GM12864 (cell line): ENCODE measurements around the gene DUSP10.
A peak's percentile ranks its signal among the peaks of the same experiment; 100 is the strongest.

ENCODE experiments used
- DNase-seq: peaks from one replicate; pipeline ENCODE4 v3.0.0-alpha.2; 2011; ENCODE audit warnings: low read depth
- H3K4me3 ChIP-seq: 2 replicates; pipeline ENCODE4 v1.5.1; 2011; ENCODE audit warnings: mild to moderate bottlenecking, low read depth, low read length, control low read depth
- CTCF ChIP-seq: IDR thresholded peaks from 2 replicates; pipeline ENCODE4 v1.5.1; 2011; ENCODE audit warnings: low read depth, mild to moderate bottlenecking, moderate library complexity, low read length, control low read depth, inconsistent platforms; ENCODE audit errors: missing control alignments

Gene DUSP10

GRCh38 chr1:221766210-221766609 is 24.3 kb upstream of the DUSP10 start:
- H3K4me3 ChIP-seq = no peak overlapping the region
- no peak for TF ChIP-seq CTCF
- no peak for DNase-seq

GRCh38 chr1:221765527-221765926 is 23.6 kb upstream of the DUSP10 start:
- no peak for TF ChIP-seq CTCF
- no peak overlapping the region for H3K4me3 ChIP-seq
- no peak for DNase-seq

- no peak overlapping the region for H3K4me3 ChIP-seq
- TF ChIP-seq CTCF = no peak
- no peak for DNase-seq
These were observed 20.2 kb upstream of the DUSP10 start for GRCh38 chr1:221762121-221762520.

GRCh38 chr1:221761354-221762002 is 19.6 kb upstream of the DUSP10 start:
- peak; percentile 77 for DNase-seq
- no peak overlapping the region for H3K4me3 ChIP-seq
- no peak for TF ChIP-seq CTCF

GRCh38 chr1:221760911-221761310 is 19.0 kb upstream of the DUSP10 start:
- no peak for DNase-seq
- H3K4me3 ChIP-seq = no peak overlapping the region

GRCh38 chr1:221759436-221759835 is 17.5 kb upstream of the DUSP10 start:
- H3K4me3 ChIP-seq = no peak overlapping the region
- no peak for DNase-seq
- TF ChIP-seq CTCF = no peak

More at GRCh38 chr1:221760911-221761310, 19.0 kb upstream of the DUSP10 start:
- no peak for TF ChIP-seq CTCF

- TF ChIP-seq CTCF = no peak
- no peak overlapping the region for H3K4me3 ChIP-seq
- no peak for DNase-seq
These were observed 16.6 kb upstream of the DUSP10 start for GRCh38 chr1:221758455-221758854.
